Bronchial epithelial cell (primary cell): ENCODE results near the gene CFAP74. TPM values are rescaled to one million over a fixed set of nuclear protein-coding genes. Genes with fewer than 3 reads are reported as not detected.

Experiments
- DNase-seq: peaks from one replicate; pipeline ENCODE4 v3.0.0-alpha.2; 2010; ENCODE audit warnings: low read depth
- FAIRE-seq: peaks from 2 replicates; lab custom pipeline; 2011; peaks lifted over from hg19 to GRCh38; lab: Jason Lieb, UNC
- H3K27me3 ChIP-seq: 2 replicates; pipeline ENCODE4 v1.5.1; 2011; ENCODE audit warnings: low read length; ENCODE audit not compliant: control insufficient read depth, insufficient read depth
- H3K36me3 ChIP-seq: 2 replicates; pipeline ENCODE4 v1.5.1; 2011; ENCODE audit warnings: low read length; ENCODE audit not compliant: control insufficient read depth, insufficient read depth
- H3K4me3 ChIP-seq: 2 replicates; pipeline ENCODE4 v1.5.1; 2011; ENCODE audit warnings: mild to moderate bottlenecking, low read depth, low read length, control low read depth
- total RNA-seq: library from RNA; depleted of rRNA; stranded (reverse); fragments of >200 nt; gene quantifications from 2 replicates; pipeline ENCODE4 v1.2.1, GENCODE V29; 2014
- TF ChIP-seq, protein P1 (sequence below): IDR thresholded peaks from 2 replicates; pipeline ENCODE4 v1.5.1; 2011; ENCODE audit warnings: mild to moderate bottlenecking, moderate library complexity, low read length, control low read depth, inconsistent platforms; ENCODE audit not compliant: insufficient read depth, severe bottlenecking

CFAP74 gene
- total RNA-seq, 1 donor from 2014 or later, result not detected

DNA sequence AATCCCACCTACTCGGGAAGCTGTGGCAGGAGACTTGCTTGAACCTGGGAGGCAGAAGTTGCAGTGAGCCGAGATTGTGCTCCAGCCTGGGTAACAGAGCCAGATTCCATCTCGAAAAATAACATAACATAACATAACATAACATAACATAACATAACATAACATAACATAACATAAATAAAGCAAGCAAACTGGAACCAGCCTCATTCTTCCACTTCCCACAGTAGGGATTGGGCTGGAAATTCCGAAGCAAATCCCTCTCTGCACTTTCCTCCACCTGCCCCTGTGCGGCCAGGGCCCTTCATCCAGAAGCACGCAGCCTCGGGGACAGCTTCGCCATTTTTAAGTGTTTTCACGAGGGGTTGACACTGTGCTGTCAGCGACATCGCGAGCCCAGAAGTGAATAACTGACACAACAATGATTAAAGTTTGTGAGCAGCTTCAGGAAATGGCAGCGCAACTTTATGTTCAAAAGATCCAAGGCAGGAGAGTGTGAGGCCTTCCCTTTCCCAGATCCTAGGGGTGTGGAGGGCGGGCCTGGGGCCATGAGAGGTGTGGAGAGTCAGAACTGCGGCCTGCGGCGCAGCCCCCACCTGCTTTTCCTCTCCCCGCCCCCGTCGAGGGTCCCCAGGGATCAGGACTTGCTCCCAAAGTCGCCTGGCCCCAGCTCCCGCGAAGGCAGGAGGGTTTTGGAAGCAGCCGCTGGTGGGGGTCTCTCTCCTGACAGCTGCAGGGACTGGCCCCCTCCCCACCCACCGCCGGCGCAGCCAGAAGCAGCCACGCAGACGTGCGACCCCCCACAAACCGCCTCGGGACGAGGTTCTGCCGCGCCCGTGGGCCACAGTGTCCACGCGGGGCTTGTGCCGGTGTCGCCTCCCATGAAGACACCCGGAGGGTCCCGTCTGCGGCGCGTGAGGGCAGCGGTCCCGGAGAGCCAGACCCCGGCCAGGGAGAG is 14.9 kb upstream of the CFAP74 start:
- Histone ChIP-seq H3K36me3 (no peaks in the 10 kb centered on the region), H3K27me3 (peaks cover 22% of the 10 kb centered on the region), H3K4me3 (no peak overlapping the region)
- DNase-seq (no peak), FAIRE-seq (no peak)
- TF ChIP-seq, protein P1, sequence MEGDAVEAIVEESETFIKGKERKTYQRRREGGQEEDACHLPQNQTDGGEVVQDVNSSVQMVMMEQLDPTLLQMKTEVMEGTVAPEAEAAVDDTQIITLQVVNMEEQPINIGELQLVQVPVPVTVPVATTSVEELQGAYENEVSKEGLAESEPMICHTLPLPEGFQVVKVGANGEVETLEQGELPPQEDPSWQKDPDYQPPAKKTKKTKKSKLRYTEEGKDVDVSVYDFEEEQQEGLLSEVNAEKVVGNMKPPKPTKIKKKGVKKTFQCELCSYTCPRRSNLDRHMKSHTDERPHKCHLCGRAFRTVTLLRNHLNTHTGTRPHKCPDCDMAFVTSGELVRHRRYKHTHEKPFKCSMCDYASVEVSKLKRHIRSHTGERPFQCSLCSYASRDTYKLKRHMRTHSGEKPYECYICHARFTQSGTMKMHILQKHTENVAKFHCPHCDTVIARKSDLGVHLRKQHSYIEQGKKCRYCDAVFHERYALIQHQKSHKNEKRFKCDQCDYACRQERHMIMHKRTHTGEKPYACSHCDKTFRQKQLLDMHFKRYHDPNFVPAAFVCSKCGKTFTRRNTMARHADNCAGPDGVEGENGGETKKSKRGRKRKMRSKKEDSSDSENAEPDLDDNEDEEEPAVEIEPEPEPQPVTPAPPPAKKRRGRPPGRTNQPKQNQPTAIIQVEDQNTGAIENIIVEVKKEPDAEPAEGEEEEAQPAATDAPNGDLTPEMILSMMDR, result no peak

DNA sequence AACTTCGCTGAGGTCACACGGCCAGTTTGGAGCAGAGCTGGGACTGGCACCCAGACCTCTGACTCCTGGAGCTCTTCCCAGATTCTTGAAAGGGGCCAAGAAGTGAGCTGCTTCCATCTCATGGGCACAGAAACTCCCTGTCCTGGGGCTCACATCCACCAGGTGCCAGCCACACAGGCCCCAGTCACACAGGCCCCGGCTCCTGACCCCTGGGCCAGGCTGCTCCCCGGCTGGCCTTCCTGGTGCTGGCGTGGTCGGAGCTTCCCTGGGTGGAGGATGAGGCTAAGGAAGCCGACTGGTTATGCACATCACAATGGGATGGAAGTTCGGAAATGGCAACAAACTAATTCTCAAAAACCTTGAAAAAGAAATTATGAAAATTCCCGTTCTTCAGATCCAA is 12.5 kb upstream of the CFAP74 start:
- Histone ChIP-seq H3K36me3 (no peaks in the 10 kb centered on the region), H3K27me3 (peaks cover 21% of the 10 kb centered on the region), H3K4me3 (no peak overlapping the region)
- TF ChIP-seq, protein P1, result no peak
- no peak for FAIRE-seq
- DNase-seq, result no peak

DNA sequence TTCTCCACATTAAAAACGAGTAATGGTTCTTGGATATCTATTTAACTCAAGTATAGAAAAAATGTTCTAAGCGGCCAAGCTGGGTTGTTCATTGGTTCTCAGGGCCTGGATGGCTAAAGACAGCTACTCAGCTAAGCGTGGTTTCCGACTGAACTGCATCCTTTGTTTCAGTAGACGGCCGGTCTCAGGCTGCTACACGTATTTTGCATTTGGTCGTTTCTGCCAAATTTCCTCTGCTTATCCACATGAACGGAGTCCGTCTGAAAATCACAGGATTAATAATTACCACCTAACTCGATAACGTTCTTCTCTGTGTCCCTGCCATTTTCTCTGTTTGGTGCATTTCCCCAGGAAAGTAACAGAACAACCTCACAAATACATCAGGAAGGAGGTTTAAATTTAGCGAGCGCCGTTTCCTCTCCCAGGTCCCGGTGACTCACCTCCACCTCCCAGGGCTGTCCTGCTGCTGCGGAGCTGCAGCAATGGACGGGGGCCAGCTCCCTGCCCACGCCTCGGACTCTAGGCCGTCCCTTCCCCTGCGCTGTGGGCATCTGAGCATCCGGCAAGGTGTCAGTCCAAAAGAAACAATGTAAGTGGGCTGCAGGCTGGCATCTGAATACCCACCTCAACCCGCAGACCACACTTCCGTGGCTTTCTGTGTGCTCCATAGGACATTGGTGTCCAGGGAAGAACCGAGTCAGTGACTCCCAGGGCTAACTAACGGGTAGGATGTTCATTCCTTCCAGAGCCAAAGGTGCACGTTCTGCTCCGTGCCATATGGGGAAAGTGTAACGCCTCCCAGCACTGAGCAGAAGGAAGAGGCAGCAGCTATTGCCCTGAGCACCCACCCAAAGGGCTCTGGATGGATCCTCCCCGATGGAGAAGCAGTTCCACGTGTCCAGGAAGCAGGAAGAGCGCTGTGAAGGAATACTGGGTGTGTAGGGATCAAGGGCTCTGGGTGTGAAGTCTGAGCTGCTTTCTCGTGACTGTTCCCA is 11.5 kb upstream of the CFAP74 start:
- H3K27me3 ChIP-seq, result peaks cover 12% of the 10 kb centered on the region
- FAIRE-seq, result no peak
- H3K36me3 ChIP-seq, result no peaks in the 10 kb centered on the region
- DNase-seq, result no peak
- no peak overlapping the region for H3K4me3 ChIP-seq
- TF ChIP-seq, protein P1, result no peak

DNA sequence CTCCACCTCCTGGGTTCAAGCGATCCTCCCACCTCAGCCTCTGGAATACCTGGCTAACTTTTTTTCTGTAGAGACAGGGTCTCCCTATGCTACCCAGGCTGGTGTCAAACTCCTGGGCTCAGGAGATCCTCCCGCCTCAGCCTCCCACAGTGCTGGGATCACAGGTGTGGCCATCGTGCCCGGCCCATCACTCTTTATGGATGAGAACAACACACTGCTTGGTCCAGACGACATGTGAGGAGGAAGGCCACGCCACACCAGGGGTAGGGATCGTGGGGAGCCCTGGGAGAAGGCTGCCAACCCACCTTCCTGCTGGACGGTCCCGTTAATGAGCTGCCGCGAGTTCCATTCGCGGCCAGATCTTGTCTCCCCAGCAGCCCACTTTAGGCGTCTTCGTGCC is 10.6 kb upstream of the CFAP74 start:
- Histone ChIP-seq H3K4me3 (no peak overlapping the region), H3K27me3 (peaks cover 6% of the 10 kb centered on the region), H3K36me3 (no peaks in the 10 kb centered on the region)
- FAIRE-seq, result no peak
- TF ChIP-seq, protein P1, result no peak
- DNase-seq, result no peak

DNA sequence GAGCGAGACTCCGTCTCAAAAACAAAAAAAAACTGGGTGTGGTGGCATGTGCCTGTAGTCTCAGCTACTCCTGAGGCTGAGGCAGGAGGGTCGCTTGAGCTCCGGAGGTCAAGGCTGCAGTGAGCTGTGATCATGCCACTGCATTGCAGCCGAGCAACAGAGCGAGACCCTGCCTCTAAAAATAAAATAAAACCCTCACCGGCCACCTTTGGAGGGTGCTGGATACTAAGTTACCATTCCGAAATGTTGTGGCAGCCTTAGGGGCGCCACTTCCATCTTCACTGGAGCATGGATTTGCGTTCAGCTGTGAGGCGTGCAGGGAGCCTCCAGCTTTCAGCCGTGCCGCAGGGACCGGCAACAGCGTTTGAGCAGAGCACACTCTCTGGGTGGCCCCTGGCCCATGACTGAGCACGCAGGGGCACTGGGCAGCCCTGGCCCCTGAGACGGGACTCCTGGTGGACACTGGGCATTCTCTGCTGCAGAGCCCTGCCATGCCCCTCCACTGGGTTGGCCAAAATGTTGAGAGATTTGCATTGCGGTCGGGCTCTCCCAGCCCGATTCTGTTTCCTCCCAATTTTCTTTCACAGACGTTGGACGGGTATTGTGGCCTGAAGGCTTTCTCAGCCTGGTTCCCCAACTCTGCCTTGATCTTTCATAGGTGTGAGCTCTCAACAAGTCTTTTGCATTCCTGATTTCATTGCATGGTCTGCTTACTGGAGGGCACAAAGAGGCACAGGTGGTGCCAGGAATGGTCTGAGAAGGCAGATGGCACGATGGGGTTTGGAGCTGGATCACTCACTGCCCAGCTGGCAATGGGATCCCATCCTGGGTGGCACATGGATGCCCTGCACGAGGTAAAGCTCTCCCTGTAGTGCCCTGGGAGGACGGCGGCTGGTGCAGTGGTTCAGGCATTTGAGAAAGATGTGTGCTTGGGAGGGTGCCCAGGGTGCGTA is 5.8 kb upstream of the CFAP74 start:
- no peak for FAIRE-seq

More for the DNA sequence above, 5.8 kb upstream of the CFAP74 start:
- Histone ChIP-seq H3K27me3 (peaks cover 1% of the 10 kb centered on the region), H3K36me3 (no peaks in the 10 kb centered on the region), H3K4me3 (no peak overlapping the region)
- no peak for DNase-seq
- TF ChIP-seq, protein P1, result no peak
